SK-N-SH treated with all-trans-retinoic acid at 6 μM for 48 hours (cell line): ENCODE data around the gene TMBIM4.

Experiments
- BACH2 ChIP-seq: fragments of 250-450 bp; sonication (Bioruptor Pico); IDR thresholded peaks from 2 replicates; pipeline ENCODE4 v1.9.0; 2021; ENCODE audit warnings: mild to moderate bottlenecking, borderline replicate concordance
- GLIS3 ChIP-seq: fragments of 250-450 bp; sonication (Bioruptor Pico); IDR thresholded peaks from 2 replicates; pipeline ENCODE4 v1.5.0; 2020; ENCODE audit warnings: mild to moderate bottlenecking, moderate library complexity
- ISL1 ChIP-seq: fragments of 250-450 bp; sonication (Bioruptor Pico); IDR thresholded peaks from 2 replicates; pipeline ENCODE4 v2.1.2; 2022; ENCODE audit warnings: mild to moderate bottlenecking, moderate library complexity
- PATZ1 ChIP-seq: fragments of 250-450 bp; sonication (Bioruptor Pico); IDR thresholded peaks from 2 replicates; pipeline ENCODE4 v1.8.0; 2020; ENCODE audit warnings: mild to moderate bottlenecking, moderate library complexity, borderline replicate concordance
- PPARA ChIP-seq: fragments of 250-450 bp; sonication (Bioruptor Pico); IDR thresholded peaks from 2 replicates; pipeline ENCODE4 v1.5.0; 2020; ENCODE audit warnings: mild to moderate bottlenecking, borderline replicate concordance
- RARB ChIP-seq: fragments of 250-450 bp; sonication (Bioruptor Pico); IDR thresholded peaks from 2 replicates; pipeline ENCODE4 v1.8.0; 2021; ENCODE audit warnings: mild to moderate bottlenecking, moderate library complexity
- ZFP3 ChIP-seq: fragments of 250-450 bp; sonication (Bioruptor Pico); IDR thresholded peaks from 2 replicates; pipeline ENCODE4 v1.5.0; 2020; ENCODE audit warnings: mild to moderate bottlenecking, moderate library complexity
- ZFP30 ChIP-seq: fragments of 450-650 bp; formaldehyde crosslinking; IDR thresholded peaks from 2 replicates; pipeline ENCODE4 v1.5.0; 2022; ENCODE audit warnings: mild to moderate bottlenecking, moderate library complexity
- ZNF70 ChIP-seq: fragments of 450-650 bp; formaldehyde crosslinking; IDR thresholded peaks from 2 replicates; pipeline ENCODE4 v1.5.0; 2020; ENCODE audit warnings: mild to moderate bottlenecking, moderate library complexity
- ZNF8 ChIP-seq: fragments of 450-650 bp; formaldehyde crosslinking; IDR thresholded peaks from 2 replicates; pipeline ENCODE4 v1.5.0; 2020; ENCODE audit warnings: mild to moderate bottlenecking, moderate library complexity
- TF ChIP-seq, protein P1 (sequence below): fragments of 250-450 bp; sonication (Bioruptor Pico); IDR thresholded peaks from 2 replicates; pipeline ENCODE4 v1.5.0; 2020; ENCODE audit warnings: mild to moderate bottlenecking, moderate library complexity
- TF ChIP-seq, protein P2 (sequence below): fragments of 250-450 bp; sonication (Bioruptor Pico); IDR thresholded peaks from 2 replicates; pipeline ENCODE4 v1.8.0; 2021; ENCODE audit warnings: low read depth, mild to moderate bottlenecking, moderate library complexity, borderline replicate concordance

GRCh38 chr12:66144791-66145754, 24.7 kb downstream of the TMBIM4 start:
- TF ChIP-seq RARB (no peak), ZFP3 (CRISPR knock-in tag) (no peak), ZFP30 (no peak), BACH2 (no peak), GLIS3 (CRISPR knock-in tag) (no peak), ISL1 (CRISPR knock-in tag) (no peak), PATZ1 (no peak), ZNF70 (CRISPR knock-in tag) (no peak), ZNF8 (no peak), PPARA (no peak)
- TF ChIP-seq, protein P1, sequence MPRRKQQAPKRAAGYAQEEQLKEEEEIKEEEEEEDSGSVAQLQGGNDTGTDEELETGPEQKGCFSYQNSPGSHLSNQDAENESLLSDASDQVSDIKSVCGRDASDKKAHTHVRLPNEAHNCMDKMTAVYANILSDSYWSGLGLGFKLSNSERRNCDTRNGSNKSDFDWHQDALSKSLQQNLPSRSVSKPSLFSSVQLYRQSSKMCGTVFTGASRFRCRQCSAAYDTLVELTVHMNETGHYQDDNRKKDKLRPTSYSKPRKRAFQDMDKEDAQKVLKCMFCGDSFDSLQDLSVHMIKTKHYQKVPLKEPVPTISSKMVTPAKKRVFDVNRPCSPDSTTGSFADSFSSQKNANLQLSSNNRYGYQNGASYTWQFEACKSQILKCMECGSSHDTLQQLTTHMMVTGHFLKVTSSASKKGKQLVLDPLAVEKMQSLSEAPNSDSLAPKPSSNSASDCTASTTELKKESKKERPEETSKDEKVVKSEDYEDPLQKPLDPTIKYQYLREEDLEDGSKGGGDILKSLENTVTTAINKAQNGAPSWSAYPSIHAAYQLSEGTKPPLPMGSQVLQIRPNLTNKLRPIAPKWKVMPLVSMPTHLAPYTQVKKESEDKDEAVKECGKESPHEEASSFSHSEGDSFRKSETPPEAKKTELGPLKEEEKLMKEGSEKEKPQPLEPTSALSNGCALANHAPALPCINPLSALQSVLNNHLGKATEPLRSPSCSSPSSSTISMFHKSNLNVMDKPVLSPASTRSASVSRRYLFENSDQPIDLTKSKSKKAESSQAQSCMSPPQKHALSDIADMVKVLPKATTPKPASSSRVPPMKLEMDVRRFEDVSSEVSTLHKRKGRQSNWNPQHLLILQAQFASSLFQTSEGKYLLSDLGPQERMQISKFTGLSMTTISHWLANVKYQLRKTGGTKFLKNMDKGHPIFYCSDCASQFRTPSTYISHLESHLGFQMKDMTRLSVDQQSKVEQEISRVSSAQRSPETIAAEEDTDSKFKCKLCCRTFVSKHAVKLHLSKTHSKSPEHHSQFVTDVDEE: no peak
- TF ChIP-seq, protein P2, sequence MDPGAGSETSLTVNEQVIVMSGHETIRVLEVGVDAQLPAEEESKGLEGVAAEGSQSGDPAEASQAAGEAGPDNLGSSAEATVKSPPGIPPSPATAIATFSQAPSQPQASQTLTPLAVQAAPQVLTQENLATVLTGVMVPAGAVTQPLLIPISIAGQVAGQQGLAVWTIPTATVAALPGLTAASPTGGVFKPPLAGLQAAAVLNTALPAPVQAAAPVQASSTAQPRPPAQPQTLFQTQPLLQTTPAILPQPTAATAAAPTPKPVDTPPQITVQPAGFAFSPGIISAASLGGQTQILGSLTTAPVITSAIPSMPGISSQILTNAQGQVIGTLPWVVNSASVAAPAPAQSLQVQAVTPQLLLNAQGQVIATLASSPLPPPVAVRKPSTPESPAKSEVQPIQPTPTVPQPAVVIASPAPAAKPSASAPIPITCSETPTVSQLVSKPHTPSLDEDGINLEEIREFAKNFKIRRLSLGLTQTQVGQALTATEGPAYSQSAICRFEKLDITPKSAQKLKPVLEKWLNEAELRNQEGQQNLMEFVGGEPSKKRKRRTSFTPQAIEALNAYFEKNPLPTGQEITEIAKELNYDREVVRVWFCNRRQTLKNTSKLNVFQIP (CRISPR knock-in tag): no peak
